CD4-positive, alpha-beta T cell treated with Interleukin-21 for 1 hour (primary cell): Measurements from ENCODE around the gene TUBGCP3.
"Not testable (repeated sequence)": the region's sequence is repeated elsewhere in the genome, so short reads cannot be mapped to it uniquely, and the experiment has no call there.

Source experiments
- DNase-seq: peaks from one replicate; pipeline ENCODE4 v3.0.0-alpha.2; 2020

TUBGCP3 gene

DNA sequence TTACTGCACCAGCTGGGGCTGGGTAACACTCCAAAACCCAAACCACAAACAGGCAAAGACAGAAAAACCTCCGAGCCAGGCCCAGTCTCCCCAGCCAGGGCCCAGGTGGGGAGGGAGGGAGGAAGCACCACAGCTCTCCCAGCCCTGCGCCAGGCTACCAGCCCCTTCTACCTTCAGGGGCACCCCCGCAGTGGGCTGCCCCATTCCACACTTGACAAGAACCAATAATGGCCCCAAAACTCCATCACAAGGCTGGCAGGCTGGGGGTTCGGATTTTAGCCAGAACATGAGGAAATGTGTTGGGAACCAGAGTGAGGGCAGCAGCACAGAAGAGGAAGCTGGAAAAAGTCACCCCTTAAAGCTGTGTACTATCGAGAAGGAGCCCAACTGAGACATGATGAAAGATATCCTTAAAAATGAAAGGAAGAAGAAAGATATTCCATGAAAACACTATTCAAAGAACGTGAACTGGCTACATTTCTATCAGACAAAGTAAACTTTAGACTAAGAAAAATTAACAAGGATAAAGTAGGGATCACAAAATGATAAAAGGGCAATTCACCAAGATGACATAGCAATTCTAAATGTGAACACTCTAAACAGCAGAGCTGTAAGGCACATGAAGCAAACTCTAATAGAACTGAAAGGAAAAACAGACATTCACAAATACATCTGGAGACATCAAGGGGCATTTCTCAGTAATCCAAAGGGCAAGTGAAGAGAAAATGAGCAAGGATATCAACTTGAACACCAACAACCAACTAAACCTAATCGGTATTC, 12.9 kb downstream of the TUBGCP3 start:
- no peak for DNase-seq

DNA sequence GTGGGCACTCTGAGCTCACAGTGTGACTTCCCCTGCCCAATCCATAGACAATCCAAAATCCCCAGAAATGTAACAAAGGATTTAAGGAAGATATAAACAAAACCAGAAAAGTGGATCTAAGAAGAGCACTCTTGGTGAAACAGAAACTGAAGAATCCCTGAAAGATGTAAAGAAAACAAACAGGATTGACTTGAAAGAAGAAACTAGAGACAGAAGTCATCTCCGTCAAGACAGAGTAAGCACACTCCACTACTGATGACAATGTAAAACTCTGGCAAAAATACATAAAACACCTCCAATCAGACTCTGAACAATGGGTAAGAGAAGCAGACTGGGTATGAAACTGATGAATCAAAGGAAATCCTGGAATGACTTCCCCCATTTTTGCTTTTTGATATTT, 13.5 kb downstream of the TUBGCP3 start:
- no peak for DNase-seq

DNA sequence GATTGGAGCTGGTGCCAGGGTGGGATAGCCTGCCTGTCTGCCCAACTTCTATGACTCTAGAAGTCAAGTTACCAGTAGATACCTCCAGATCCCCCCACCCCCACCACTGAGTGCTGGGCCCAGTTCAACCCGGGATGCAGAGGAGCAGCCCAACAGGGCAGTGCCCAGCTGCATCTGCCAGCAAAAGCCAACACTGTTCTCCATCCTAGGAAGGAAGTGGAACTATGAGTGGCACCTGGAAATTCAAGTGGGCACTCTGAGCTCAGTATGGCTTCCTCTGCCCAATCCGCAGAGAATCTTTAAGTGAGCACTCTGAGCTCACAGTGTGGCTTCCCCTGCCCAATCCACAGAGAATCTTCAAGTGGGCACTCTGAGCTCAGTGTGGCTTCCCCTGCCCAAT, 14.2 kb downstream of the TUBGCP3 start:
- DNase-seq = no peak

DNA sequence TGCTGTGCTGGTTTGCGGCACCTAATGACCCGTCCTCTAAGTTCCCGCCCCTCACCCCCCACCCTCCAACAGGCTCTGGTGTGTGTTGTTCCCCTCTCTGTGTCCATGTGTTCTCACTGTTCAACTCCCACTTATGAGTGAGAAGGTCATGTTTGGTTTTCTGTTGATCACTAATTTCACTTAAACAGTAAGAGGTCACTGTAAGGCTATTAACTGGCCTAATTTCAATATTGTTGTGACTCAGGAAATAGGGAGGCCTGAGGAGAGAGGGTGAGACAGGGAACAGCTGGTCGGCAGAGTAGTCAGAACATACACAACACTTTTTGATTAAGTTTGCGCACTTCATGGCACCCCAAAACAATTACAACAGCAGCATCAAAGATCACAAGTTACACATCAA, 15.6 kb downstream of the TUBGCP3 start:
- DNase-seq = no peak

DNA sequence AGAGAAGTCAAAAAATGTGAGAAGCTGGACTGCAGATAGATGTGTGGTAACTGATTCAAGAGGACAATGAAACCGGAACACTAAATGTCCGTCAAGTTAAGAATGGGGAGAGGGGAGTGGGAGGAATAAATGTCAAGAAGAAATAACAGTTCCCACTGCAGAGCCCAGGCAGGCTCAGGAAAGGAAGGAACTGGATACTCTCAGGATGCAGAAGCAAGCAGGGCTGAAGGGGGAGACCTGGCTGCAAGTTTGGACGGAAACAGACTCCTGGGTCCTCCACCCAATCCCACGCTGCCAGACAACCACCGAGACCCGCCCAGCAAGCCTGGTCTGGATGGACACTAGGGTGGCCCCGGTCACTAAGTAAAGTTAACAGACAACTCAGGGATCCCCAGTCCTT, 18.1 kb downstream of the TUBGCP3 start:
- no peak for DNase-seq

DNA sequence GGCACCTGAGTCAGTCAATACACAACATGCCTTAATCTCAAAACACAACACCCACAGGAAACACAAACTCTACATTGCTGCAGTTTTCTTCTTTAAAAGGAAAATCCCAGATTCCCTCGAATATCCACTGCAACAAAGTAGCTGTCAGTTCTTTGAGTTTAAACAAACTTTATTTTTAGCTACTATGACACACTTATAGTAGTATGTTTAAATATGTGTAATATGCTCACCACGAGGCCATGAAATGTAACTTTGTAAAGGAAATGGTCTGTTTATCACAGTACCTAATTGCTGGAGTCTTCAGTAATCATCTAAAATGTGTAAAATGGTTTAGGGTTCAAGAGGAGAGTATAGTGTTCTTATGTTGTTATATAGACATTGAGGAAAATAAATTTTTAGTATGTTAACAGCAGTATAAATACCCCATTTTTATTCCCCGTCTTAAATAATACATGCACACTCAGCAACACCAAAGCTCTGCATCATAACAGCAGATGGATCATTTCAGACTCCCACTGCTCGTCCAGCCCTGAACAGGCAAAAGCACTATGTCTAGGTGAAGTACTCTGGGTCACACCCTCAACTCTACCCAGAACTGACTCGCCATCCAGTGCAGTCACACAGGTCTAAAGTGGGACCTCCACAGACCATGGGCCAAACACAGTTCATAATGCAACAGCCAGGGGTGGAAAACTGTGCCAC, 20.6 kb downstream of the TUBGCP3 start:
- no peak for DNase-seq

DNA sequence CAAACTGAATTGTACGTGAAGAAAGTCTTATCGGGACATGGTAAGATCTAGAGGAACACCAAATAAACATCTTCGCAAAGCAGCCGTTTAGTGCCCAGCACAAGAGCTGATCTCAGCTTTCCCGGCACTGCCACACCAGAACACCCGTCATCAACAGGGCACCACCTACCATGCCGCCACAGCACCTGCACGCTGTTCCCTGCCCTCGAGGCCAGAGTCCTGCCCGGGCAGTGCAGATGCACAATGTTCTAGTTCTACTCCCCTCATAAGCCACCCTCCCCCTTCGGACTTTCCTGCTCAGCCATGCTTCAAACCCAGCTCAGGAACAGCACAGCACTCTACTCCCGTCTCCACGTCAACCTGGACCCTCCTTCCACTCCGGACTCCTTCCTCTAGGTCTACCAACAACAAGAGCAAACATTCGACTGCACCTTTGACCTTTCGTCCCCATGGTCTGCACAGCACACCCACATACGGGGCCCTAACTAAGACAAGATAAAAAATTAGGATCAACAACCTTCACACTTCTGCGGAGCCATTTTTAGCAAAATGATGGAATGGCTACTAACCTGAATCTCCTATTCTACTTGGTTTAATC, 25.1 kb downstream of the TUBGCP3 start:
- DNase-seq = no peak

DNA sequence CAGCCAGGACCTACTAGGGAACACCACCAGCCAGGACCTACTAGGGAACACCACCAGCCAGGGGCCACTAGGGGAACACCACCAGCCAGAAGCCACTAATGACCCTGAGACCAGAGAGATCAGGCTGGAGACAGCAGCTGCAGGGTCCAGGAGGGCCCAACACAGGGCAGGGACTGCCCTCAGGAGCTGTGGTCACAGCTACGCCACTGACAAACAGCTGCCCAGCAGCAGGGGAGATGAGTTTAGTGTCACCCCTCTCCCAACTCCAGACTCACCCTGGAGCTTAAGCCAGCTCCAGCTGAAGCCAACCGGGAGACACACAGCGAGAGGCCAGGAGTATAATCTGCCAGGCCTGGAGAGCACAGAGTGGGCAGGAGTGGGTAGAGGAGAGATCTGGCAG, 25.7 kb downstream of the TUBGCP3 start:
- no peak for DNase-seq

DNA sequence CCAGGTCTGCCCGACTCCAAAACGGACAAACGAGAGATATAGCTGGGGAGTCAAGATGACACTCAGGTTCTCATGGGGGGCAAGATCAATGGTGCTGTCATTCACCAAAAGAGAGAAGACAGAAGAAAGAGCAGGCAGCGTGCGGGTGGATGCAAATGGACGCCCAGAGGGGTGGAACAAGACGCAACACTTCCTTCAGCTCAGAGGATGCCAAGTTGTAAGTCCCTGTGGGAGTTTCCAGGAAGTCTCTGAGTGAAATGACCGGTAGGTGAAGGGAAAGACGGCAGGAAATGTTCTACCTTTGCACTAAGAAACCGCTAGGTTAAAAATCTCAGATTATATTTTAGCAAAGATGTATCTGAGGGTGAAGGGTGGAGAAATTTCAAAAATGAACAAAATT, 26.5 kb downstream of the TUBGCP3 start:
- DNase-seq = no peak

DNA sequence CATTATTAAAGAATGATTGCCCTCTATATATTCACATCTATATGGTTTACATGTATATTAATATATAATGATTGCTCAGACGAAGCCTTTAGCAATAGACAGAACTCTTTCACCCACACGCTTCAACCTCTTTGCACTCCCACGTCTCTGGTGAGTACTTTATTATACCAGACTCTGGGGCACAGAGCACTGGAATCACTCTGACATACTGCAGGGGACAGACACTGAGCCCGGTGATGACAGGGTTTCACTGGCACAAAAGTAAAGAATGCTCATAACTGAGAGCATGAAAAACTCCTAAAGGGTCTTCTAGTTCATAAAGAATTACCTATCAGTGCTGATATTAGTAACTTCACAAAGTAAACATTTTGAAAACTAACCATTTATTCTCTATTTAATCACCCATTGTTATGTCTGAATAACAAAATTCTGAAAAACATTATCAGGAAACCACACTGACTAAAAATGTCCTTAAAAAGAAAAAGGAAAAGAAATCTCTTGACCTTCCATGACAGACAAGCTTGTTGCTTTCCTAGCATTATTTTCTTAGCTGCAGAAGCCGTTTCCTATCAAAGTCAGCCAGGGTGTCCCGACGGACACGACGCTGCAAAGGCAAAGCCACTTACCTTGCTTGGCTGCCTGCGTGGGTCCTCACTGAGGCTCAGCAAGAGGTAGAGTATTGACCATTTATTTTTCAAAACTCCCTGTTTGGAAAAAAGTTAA, 29.1 kb downstream of the TUBGCP3 start:
- DNase-seq = no peak

DNA sequence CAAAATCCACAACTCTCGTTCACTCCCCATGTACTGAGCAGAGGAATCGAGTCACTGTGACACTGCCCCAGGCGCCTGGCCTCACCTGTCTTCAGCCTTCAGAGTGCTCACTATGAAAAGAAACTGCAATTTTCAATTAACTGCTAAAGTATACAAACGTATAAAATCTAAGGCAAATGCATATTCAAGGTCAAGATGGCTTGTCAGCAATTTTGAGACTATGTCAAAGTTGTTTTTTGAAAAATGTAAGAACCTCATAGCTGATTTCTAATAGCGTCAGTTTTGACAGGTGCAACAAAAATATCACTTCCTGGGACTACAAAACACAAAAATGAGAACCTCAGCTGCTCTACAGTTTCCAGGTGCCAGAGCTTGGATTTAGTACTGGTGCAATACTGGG, 31.4 kb downstream of the TUBGCP3 start:
- no peak for DNase-seq

DNA sequence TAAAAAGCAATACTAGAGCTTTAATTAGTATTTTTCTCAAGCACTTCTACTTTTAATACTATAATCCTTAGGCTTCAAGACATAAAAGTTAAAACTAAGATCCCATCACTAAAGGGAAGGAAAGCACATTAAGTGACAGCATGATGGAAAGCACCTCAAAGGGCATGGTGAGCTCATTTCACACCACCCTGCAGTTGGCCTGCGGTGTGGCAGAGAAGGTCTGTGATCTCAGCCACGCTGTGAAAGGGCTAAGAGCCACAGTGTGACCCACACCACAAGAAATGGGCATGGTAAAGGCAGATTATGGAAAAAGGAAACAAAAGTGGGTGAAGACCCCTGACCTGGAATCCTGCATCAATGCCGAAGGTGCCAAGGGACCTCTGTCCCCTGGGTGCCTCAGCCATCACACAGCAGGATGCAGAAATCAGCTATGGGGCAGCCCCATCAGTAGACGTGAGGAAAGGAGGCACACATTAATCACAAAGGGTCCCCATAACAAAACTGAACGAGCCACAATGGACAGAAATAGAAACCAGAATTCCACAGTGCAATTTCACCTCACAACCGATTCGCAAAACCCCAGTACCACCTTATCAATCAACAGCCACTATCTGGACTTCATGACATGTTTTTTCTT, 33.6 kb downstream of the TUBGCP3 start:
- DNase-seq = no peak

DNA sequence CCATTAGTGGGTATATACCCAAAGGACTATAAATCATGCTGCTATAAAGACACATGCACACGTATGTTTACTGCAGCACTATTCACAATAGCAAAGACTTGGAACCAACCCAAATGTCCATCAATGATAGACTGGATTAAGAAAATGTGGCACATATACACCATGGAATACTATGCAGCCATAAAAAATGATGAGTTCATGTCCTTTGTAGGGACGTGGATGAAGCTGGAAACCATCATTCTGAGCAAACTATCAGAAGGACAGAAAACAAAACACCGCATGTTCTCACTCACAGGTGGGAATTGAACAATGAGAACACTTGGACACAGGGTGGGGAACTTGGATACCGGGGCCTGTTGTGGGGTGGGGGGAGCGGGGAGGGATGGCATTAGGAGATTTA, 39.0 kb downstream of the TUBGCP3 start:
- not testable (repeated sequence) for DNase-seq

DNA sequence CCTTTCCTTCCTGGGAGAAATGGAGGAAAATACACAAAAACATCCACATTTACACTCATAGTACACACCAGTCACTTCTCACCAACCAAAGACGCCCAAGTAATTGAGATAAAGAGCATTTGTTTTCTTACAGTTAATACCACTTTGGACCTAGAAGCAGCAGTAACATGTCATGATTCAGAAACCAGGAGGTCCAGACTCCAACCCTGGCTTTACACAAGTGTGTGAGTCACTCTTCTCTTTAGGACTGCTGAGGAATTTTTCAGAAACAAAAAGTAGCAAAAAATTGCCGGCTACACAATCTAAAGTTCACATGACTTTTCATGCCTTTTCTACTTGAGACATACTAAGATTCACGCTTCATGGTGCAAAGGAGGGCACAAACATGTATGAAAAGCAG, 42.1 kb downstream of the TUBGCP3 start:
- no peak for DNase-seq

DNA sequence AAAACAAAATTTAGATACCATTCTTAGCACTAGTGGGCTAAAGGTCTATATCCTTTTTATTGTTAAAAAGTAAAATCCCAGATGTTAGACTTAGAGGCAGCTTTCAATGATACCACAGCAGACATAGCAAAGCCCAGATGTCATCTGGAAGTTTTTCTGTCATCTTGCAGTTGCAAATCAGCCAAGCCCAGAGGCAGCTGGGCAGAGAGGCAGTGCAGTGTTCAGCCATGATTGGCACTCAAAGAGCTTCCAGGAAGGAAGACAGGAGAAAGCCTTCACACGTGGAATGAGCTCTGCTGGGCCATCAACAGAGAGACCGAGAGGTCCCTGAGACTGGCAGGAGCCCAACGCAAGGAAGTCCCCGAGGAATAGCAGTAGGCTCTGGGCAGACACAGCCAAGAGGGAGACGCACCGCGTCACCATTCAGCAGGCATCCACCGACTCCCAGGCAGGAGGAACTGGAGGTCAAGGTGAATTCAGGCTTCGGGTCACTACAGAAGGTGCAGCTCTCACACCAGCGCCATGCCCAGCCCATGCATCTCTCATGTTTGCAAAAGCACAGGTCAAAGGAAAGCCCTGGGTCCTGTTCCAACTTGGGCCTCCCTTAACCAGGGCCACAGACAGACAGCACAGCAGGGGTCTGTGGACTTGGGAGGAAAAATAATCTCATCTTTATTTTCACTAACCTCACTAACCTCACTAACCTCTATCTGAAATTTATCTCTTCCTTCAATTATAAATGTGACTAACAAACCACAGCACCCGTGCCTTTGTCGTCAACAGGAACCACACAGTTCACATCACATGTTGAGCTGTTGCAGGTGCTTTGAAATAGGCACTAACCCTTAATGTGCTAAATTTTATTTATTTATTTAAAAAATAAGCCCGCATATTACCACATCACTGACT, 54.9 kb downstream of the TUBGCP3 start:
- peak; percentile 3 for DNase-seq

DNA sequence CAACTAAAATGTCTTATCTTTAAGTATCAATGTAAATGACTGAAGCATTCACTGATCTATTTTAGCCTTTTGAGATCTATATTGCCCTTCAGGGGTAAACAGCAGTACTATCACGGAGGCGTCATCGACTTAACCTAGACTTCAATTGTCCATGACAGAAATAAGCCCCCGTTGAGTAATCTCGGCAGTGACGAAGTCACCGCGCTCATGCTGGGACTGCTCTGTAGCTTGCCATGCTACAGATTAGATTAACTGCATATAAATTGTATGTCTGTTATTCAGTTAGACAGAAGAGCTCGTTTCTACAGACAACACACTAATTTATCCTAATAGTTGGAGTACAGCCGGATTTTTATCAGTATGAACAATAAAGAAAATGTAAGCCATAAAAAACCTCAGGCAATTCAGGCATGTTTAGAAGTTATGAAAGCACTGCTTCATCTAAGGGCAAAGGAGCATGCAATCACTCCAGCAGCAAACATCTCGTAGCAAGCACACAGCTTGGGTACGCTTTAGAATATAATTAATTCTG, 56.6 kb downstream of the TUBGCP3 start:
- DNase-seq = no peak

DNA sequence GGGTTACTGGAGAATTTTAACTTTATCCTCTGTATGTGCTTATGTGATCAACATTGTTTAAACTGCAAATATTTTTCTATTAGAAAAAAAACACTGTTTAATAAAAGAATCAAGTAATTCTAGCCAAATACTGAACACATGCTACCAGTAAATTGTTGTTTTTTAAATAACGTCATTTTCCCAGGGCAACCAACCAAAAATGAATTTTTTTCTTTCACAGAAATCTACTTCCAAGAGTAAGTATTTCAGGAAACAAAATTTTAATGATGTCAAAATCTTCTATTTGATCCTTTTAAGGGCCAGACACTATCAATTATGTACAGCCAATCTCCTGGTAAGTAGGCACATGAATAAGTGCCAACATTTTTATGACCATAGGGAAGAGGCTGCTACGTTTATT, 57.1 kb downstream of the TUBGCP3 start:
- DNase-seq = no peak

DNA sequence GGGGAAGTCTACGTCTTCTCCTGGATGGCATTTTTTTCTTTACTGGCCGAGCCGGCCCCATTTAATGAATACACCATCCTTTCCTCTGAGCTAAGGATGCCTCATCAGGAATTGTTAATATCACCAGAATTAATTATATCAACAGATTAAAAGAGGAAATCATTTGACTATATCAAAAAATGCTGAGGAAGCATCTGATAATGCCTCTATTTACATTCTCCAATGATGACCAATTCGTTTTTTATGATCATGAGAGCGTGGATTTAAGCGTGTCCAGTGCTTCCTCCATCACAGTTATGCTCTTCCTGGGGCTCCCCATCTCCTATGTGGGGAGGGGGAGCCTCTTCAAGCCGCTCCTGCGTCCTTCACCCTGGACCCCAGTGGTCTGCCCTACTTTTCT, 58.7 kb downstream of the TUBGCP3 start:
- DNase-seq = no peak

DNA sequence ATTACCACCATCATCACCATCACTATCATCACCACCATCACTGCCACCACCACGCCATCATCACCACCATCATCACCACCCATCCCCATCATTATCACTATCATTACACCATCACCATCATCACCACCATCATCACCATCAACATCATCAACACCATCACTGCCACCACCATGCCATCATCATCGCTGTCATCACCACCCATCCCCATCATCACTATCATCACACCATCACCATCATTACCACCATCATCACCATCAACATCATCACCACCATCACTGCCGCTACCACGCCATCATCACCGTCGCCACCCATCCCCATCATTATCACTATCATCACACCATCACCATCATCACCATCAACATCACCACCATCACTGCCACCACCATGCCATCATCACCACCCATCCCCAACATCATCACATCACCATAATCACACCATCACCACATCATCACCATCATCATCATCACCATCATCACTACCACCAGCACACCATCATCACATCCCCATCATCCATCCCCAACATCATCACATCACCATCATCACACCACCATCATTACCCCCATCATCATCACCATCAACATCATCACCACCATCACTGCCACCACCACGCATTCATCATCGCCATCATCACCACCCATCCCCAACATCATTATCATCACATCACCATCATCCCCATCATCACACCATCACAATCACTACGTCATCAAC, 61.7 kb downstream of the TUBGCP3 start:
- no peak for DNase-seq

DNA sequence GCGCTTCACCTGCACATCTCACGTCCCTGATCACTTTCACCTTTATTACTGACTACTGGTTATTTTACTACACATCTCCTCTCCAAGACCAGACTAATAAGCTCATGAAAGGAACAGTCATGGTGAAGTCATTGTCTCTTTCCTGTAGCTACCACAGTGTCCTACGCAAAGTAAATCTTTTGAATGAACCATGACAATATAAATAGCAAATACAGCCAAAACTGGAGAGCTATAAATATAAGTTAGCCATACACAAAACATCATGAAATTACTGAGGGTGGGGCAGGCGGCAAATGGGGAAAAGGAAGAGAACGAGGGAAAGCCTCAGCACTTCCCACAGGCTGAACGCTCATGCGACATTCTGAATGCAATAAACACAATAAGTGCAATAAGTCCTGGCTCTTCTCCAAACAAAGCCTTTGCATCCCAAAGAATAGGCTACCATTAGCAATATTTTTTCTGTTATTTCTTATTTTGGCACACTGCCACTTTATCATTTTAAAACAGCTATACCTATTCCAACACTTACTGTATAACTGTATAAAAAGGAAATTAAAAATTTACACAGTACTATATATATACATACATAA, 62.5 kb downstream of the TUBGCP3 start:
- DNase-seq = no peak

DNA sequence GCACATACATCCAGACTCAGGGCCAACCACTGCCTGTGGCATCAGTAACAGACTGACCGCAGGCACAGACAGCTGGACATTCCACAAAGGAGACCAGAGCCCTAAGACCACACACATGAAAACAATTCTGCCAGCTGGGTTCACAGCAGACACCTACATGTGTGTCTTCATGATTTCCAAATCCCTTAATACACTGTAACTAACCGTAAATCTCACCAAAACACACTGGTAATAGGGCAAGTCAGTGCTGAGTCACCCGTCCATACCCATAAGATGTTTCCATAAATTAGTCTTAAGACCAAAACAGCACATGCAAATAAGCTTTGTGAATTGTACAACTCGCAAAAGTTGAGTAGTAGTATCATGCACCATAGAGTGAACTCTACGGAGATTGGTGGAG, 65.4 kb downstream of the TUBGCP3 start:
- no peak for DNase-seq
